HCT116 (cell line): ENCODE results near the gene CAPSL. TPM values are rescaled to one million over a fixed set of nuclear protein-coding genes. Genes with fewer than 3 reads are reported as not detected.
A peak's percentile ranks its signal among the peaks of the same experiment; 100 is the strongest.

Source experiments
- ATAC-seq: fragments of 200-7000 bp; cut with Tn5 transposase; 2 replicates; pipeline ENCODE4 v1.9.1; 2020; ENCODE audit warnings: mild to moderate bottlenecking, moderate library complexity
- BruUV-seq: library from RNA; stranded (reverse); fragments of 400-500 nt; replicated peaks from 2 replicates; lab custom pipeline; 2021; lab: Mats Ljungman, UMichigan
- CTCF ChIA-PET: fragments of 300-600 bp; sonication (Branson Sonifier 250); formaldehyde crosslinking; loops from one replicate; lab custom pipeline; 2021; ENCODE audit warnings: antibody characterized with exemption; lab: Charles Lee
- POLR2A ChIA-PET: fragments of 300-600, 350-600 bp; sonication (Branson Sonifier 250); formaldehyde crosslinking; loops from one replicate; lab custom pipeline; 2021; ENCODE audit warnings: antibody characterized with exemption; lab: Charles Lee
- RAD21 ChIA-PET, 2 experiments: fragments of 300-600 bp; sonication (Branson Sonifier 250); formaldehyde crosslinking; loops; one replicate each; lab custom pipeline; 2023; ENCODE audit warnings: low total read pairs in 2 of 2; ENCODE audit not compliant: uncharacterized antibody in 2 of 2, unreplicated experiment in 2 of 2, low non-redundant PET in 1 of 2; lab: Charles Lee
- DNase-seq: peaks from one replicate; pipeline ENCODE4 v3.0.0-alpha.2; 2010; ENCODE audit warnings: low read depth, low spot score
- H2AFZ ChIP-seq: fragments of 200-600 bp; shearing (Covaris generic), sonication (generic); 2 replicates; pipeline ENCODE4 v1.6.1; 2017; ENCODE audit warnings: low read depth, mixed run types, mixed read lengths, antibody characterized with exemption, low read length; ENCODE audit not compliant: poor library complexity, severe bottlenecking
- H3K27ac ChIP-seq: 2 replicates; pipeline ENCODE4 v1.5.1; 2012; ENCODE audit warnings: low read depth, low read length
- H3K27me3 ChIP-seq: fragments of 200-600 bp; sonication (generic); 2 replicates; pipeline ENCODE4 v1.6.1; 2016; ENCODE audit warnings: mixed run types, low read length, mixed read lengths; ENCODE audit not compliant: insufficient read depth
- H3K36me3 ChIP-seq, 2 experiments: fragments of 200-500 bp in 1 of 2; fragments of 200-600 bp in 1 of 2; sonication (Bioruptor generic) in 1 of 2; sonication (generic) in 1 of 2; 2 replicates each; pipeline versions ENCODE4 v1.5.1 to v1.6.1; 2014 to 2016; ENCODE audit warnings: low read length in 2 of 2, inconsistent platforms in 1 of 2, mixed read lengths in 1 of 2, mixed run types in 1 of 2; ENCODE audit not compliant: insufficient read depth in 2 of 2, control insufficient read depth in 1 of 2
- H3K4me1 ChIP-seq, 2 experiments: fragments of 200-600 bp in 1 of 2; sonication (generic) in 1 of 2; 2 replicates each; pipeline versions ENCODE4 v1.5.1 to v1.6.1; 2012 to 2017; ENCODE audit warnings: low read length in 2 of 2, inconsistent platforms in 1 of 2, mild to moderate bottlenecking in 1 of 2, mixed read lengths in 1 of 2, mixed run types in 1 of 2, moderate library complexity in 1 of 2; ENCODE audit not compliant: insufficient read depth in 2 of 2, control insufficient read depth in 1 of 2
- H3K4me2 ChIP-seq: fragments of 200-600 bp; sonication (generic); 2 replicates; pipeline ENCODE4 v1.6.1; 2017; ENCODE audit warnings: mixed run types, low read length, mixed read lengths
- H3K4me3 ChIP-seq, 2 experiments: fragments of 200-600 bp in 1 of 2; sonication (generic) in 1 of 2; replicated peaks in 1 of 2; 2 replicates each; pipeline ENCODE4 v1.5.1; 2011 to 2016; ENCODE audit warnings: low read length in 2 of 2, control low read depth in 1 of 2, low read depth in 1 of 2, mild to moderate bottlenecking in 1 of 2, mixed read lengths in 1 of 2, mixed run types in 1 of 2
- H3K79me2 ChIP-seq: fragments of 200-600 bp; sonication (generic); 2 replicates; pipeline ENCODE4 v1.6.1; 2017; ENCODE audit warnings: mild to moderate bottlenecking, mixed run types, low read length, moderate library complexity, mixed read lengths; ENCODE audit not compliant: insufficient read depth
- H3K9ac ChIP-seq: fragments of 200-600 bp; sonication (generic); 2 replicates; pipeline ENCODE4 v1.6.1; 2016; ENCODE audit warnings: low read length, mixed read lengths
- H3K9me2 ChIP-seq: fragments of 200-600 bp; sonication (generic), shearing (Covaris generic); 2 replicates; pipeline ENCODE4 v1.6.1; 2017; ENCODE audit warnings: mixed run types, mild to moderate bottlenecking, moderate library complexity; ENCODE audit not compliant: insufficient read depth
- H3K9me3 ChIP-seq, 2 experiments: fragments of 200-500 bp in 1 of 2; fragments of 200-600 bp in 1 of 2; sonication (Bioruptor generic) in 1 of 2; sonication (generic) in 1 of 2; 2 replicates each; pipeline ENCODE4 v1.6.1; 2014 to 2017; ENCODE audit warnings: low read length in 2 of 2, mixed read lengths in 2 of 2, inconsistent platforms in 1 of 2, low read depth in 1 of 2, mild to moderate bottlenecking in 1 of 2, mixed run types in 1 of 2, moderate library complexity in 1 of 2; ENCODE audit not compliant: control insufficient read depth in 1 of 2, insufficient read depth in 1 of 2
- H4K20me1 ChIP-seq: fragments of 200-600 bp; sonication (generic), shearing (Covaris generic); 2 replicates; pipeline ENCODE4 v1.6.1; 2017; ENCODE audit warnings: mixed run types, mild to moderate bottlenecking, moderate library complexity; ENCODE audit not compliant: insufficient read depth
- CEBPB ChIP-seq: IDR thresholded peaks from 2 replicates; pipeline ENCODE4 v1.6.1; 2012; ENCODE audit warnings: low read depth
- EGR1 ChIP-seq: IDR thresholded peaks from 2 replicates; pipeline ENCODE4 v1.6.1; 2012; ENCODE audit warnings: low read depth
- ELF1 ChIP-seq: IDR thresholded peaks from 2 replicates; pipeline ENCODE4 v1.6.1; 2012; ENCODE audit warnings: low read depth, borderline replicate concordance
- EZH2phosphoT487 ChIP-seq: fragments of 200-600 bp; IDR thresholded peaks from 2 replicates; pipeline ENCODE4 v1.6.1; 2018; ENCODE audit warnings: antibody characterized with exemption, borderline replicate concordance
- JUND ChIP-seq: IDR thresholded peaks from 2 replicates; pipeline ENCODE4 v1.6.1; 2012
- RAD21 ChIP-seq: IDR thresholded peaks from 2 replicates; pipeline ENCODE4 v1.6.1; 2012; ENCODE audit warnings: low read depth, mild to moderate bottlenecking
- TCF7L2 ChIP-seq: IDR thresholded peaks from 2 replicates; pipeline ENCODE4 v1.7.0; 2011; ENCODE audit warnings: borderline replicate concordance, inconsistent platforms; ENCODE audit not compliant: insufficient read depth, insufficient read length; ENCODE audit errors: extremely low read depth
- YY1 ChIP-seq: IDR thresholded peaks from 2 replicates; pipeline ENCODE4 v1.6.1; 2011; ENCODE audit warnings: low read length, low read depth, moderate library complexity, mild to moderate bottlenecking; ENCODE audit not compliant: insufficient replicate concordance; ENCODE audit errors: extremely low read depth
- intact Hi-C: fragments of 100-400 bp; cut with micrococcal nuclease; formaldehyde crosslinking; loops from 2 replicates; pipeline ENCODE4 v1.10.0; 2022
- total RNA-seq: library from RNA; stranded (reverse); gene quantifications from one replicate; pipeline ENCODE4 v1.2.1, GENCODE V29; 2021; ENCODE audit not compliant: unreplicated experiment
- TF ChIP-seq, protein P1 (sequence below): IDR thresholded peaks from 2 replicates; pipeline ENCODE4 v1.6.1; 2012
- TF ChIP-seq, protein P2 (sequence below): IDR thresholded peaks from 2 replicates; pipeline ENCODE4 v1.6.1; 2012
- TF ChIP-seq, protein P3 (sequence below), 3 experiments: fragments of 200-600 bp in 1 of 3; sonication (generic) in 1 of 3; IDR thresholded peaks in 2 of 3; conservative IDR thresholded peaks in 1 of 3; 2 replicates each; pipeline ENCODE4 v1.5.1; 2012 to 2017; ENCODE audit warnings: low read depth in 2 of 3, low read length in 2 of 3, antibody characterized with exemption in 1 of 3, borderline replicate concordance in 1 of 3, control low read depth in 1 of 3, mild to moderate bottlenecking in 1 of 3, mixed read lengths in 1 of 3, mixed run types in 1 of 3, moderate library complexity in 1 of 3; ENCODE audit not compliant: insufficient read depth in 1 of 3

The CAPSL gene
- total RNA-seq, 1 experiment from 2014 or later: not detected

DNA sequence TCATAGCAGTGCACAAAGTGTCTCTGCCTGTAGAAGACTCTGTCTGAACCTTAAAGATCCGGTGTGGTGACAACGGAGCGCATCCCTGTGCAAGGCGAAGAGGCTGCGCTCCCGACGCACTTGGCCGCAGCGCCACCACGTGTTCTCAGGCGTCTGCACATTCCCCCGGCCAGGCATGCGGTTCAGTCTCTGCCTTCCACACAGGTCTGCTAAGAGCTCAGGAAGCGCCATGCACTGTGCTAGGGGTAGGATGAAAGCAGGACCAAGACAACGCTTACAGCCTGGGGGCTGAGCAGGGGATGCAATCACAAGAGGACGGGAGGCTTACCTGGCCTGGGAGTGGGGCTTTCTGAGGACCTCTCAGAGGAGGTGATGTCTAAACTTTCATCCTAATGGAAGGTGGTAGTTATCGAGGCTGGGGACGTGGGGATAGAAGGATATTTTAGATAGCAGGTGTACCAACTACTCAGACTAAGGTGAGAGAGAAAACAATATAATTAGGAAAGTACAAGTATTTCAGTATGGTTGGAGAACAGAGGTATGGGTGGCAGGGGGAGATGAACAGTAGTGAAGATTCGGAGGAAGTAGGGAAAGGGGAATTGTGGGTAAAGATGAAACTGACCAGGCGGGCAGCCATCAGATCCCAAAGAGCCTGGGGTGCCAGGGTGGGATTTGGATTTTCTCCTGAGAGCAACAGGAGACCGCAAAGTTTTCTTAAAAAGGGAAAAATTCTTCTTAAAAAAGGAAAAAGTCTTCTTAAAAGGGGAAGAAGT, 13.3 kb downstream of the CAPSL start:
- ATAC-seq (peak; percentile 85), DNase-seq (peak; percentile 21)
- Histone ChIP-seq H3K27me3 (peaks cover 41% of the 10 kb centered on the region), H3K4me1 (no peaks in the 10 kb centered on the region), H3K4me3 (no peak overlapping the region), H3K9me3 (no peaks in the 10 kb centered on the region), H2AFZ (no peak overlapping the region), H3K79me2 (no peaks in the 10 kb centered on the region), H3K9ac (no peak overlapping the region), H4K20me1 (no peaks in the 10 kb centered on the region), H3K36me3 (no peaks in the 10 kb centered on the region), H3K9me2 (no peaks in the 10 kb centered on the region), H3K4me2 (no peak overlapping the region), H3K27ac (no peak overlapping the region)
- ChIA-PET POLR2A (no interaction called here), CTCF (interaction anchor here (0.7 to 2.7 kb wide), 5 partner anchors 9 to 274 kb away, joined by 3 to 33 read pairs (median 4); no protein-coding TSS in a partner anchor), RAD21 (interaction anchor here in 1 of 2 experiments (0.6 to 1.0 kb wide), 2 partner anchors 41 to 274 kb away, joined by 3 read pairs; no protein-coding TSS in a partner anchor)
- intact Hi-C loops: loop anchor here (5.0 kb wide), 1 partner anchor 1453 kb away; no protein-coding TSS in a partner anchor
- TF ChIP-seq, protein P1, sequence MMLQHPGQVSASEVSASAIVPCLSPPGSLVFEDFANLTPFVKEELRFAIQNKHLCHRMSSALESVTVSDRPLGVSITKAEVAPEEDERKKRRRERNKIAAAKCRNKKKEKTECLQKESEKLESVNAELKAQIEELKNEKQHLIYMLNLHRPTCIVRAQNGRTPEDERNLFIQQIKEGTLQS: no peak
- TF ChIP-seq EGR1 (no peak), EZH2phosphoT487 (no peak), YY1 (no peak), CEBPB (no peak), JUND (no peak), TCF7L2 (no peak), RAD21 (peak; percentile 60), ELF1 (no peak)
- TF ChIP-seq, protein P2, sequence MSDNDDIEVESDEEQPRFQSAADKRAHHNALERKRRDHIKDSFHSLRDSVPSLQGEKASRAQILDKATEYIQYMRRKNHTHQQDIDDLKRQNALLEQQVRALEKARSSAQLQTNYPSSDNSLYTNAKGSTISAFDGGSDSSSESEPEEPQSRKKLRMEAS: 0 out of 2 replicates have a peak, but pooled peaks have one; percentile 25
- TF ChIP-seq, protein P3, sequence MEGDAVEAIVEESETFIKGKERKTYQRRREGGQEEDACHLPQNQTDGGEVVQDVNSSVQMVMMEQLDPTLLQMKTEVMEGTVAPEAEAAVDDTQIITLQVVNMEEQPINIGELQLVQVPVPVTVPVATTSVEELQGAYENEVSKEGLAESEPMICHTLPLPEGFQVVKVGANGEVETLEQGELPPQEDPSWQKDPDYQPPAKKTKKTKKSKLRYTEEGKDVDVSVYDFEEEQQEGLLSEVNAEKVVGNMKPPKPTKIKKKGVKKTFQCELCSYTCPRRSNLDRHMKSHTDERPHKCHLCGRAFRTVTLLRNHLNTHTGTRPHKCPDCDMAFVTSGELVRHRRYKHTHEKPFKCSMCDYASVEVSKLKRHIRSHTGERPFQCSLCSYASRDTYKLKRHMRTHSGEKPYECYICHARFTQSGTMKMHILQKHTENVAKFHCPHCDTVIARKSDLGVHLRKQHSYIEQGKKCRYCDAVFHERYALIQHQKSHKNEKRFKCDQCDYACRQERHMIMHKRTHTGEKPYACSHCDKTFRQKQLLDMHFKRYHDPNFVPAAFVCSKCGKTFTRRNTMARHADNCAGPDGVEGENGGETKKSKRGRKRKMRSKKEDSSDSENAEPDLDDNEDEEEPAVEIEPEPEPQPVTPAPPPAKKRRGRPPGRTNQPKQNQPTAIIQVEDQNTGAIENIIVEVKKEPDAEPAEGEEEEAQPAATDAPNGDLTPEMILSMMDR (IDR thresholded peaks at IDR 0.05 in 2 of 3, conservative IDR thresholded peaks at IDR 0.05 in 1 of 3; ENCODE audit: borderline replicate concordance in 1 of 3, insufficient read depth in 1 of 3, low read depth in 2 of 3, low read length in 2 of 3): peak; percentile 35 to 50 (median 45); a peak in 5 of 6 replicates
- no TSS peak for BruUV-seq
